ENCODE measurements around the gene ATP1A4.
"Not testable (repeated sequence)": the region's sequence is repeated elsewhere in the genome, so short reads cannot be mapped to it uniquely, and the experiment has no call there.

ATP1A4 gene

GRCh38 chr1:160123726-160124125, 27.7 kb upstream of the ATP1A4 start:
- no peak for DNase-seq (ENCODE audit: low read depth)

GRCh38 chr1:160124705-160125478, 26.5 kb upstream of the ATP1A4 start:
- DNase-seq (ENCODE audit: low read depth): no peak

GRCh38 chr1:160125746-160126145, 25.7 kb upstream of the ATP1A4 start:
- DNase-seq (ENCODE audit: low read depth): no peak

GRCh38 chr1:160126342-160126741, 25.1 kb upstream of the ATP1A4 start:
- not testable (repeated sequence) for DNase-seq (ENCODE audit: low read depth)

GRCh38 chr1:160127381-160127780, 24.0 kb upstream of the ATP1A4 start:
- DNase-seq (ENCODE audit: low read depth): no peak

GRCh38 chr1:160127865-160128523, 23.4 kb upstream of the ATP1A4 start:
- DNase-seq (ENCODE audit: low read depth): no peak

- no peak for DNase-seq (ENCODE audit: low read depth)
These were observed 22.8 kb upstream of the ATP1A4 start for GRCh38 chr1:160128636-160129035.

GRCh38 chr1:160129046-160129445, 22.4 kb upstream of the ATP1A4 start:
- no peak for DNase-seq (ENCODE audit: low read depth)

GRCh38 chr1:160129558-160129957, 21.8 kb upstream of the ATP1A4 start:
- DNase-seq (ENCODE audit: low read depth): no peak

GRCh38 chr1:160129966-160130365, 21.4 kb upstream of the ATP1A4 start:
- DNase-seq (ENCODE audit: low read depth): no peak

- DNase-seq (ENCODE audit: low read depth): no peak
These were observed 20.9 kb upstream of the ATP1A4 start for GRCh38 chr1:160130486-160130885.

GRCh38 chr1:160130939-160131338, 20.5 kb upstream of the ATP1A4 start:
- no peak for DNase-seq (ENCODE audit: low read depth)

GRCh38 chr1:160131803-160132565, 19.4 kb upstream of the ATP1A4 start:
- DNase-seq (ENCODE audit: low read depth): no peak

- no peak for DNase-seq (ENCODE audit: low read depth)
These were observed 17.2 kb upstream of the ATP1A4 start for GRCh38 chr1:160133990-160134770.

- DNase-seq (ENCODE audit: low read depth): no peak
These were observed 16.4 kb upstream of the ATP1A4 start for GRCh38 chr1:160134791-160135572.

- no peak for DNase-seq (ENCODE audit: low read depth)
These were observed 15.1 kb upstream of the ATP1A4 start for GRCh38 chr1:160136121-160136925.

GRCh38 chr1:160136926-160137200, 14.5 kb upstream of the ATP1A4 start:
- no peak for DNase-seq (ENCODE audit: low read depth)

- DNase-seq (ENCODE audit: low read depth): no peak
These were observed 14.1 kb upstream of the ATP1A4 start for GRCh38 chr1:160137216-160137862.

GRCh38 chr1:160139840-160140239, 11.6 kb upstream of the ATP1A4 start:
- DNase-seq (ENCODE audit: low read depth): no peak

- DNase-seq (ENCODE audit: low read depth): no peak
These were observed 7.7 kb upstream of the ATP1A4 start for GRCh38 chr1:160143695-160144094.
